Panc1 (cell line): ENCODE data around the gene PHTF2.

Experiments used
- CTCF ChIP-seq: fragments of 450-650 bp; IDR thresholded peaks from 2 replicates; pipeline ENCODE4 v1.5.1; 2017; ENCODE audit warnings: mild to moderate bottlenecking
- POLR2AphosphoS5 ChIP-seq: IDR thresholded peaks from 2 replicates; pipeline ENCODE4 v1.6.1; 2012; ENCODE audit warnings: mild to moderate bottlenecking, low read depth, low read length, moderate library complexity
- REST ChIP-seq, 2 experiments: IDR thresholded peaks; 2 replicates each; pipeline ENCODE4 v1.6.1; 2011 to 2012; ENCODE audit warnings: low read depth in 2 of 2, control low read depth in 1 of 2, low read length in 1 of 2, mild to moderate bottlenecking in 1 of 2, moderate library complexity in 1 of 2; ENCODE audit not compliant: insufficient read depth in 1 of 2
- SIN3A ChIP-seq: IDR thresholded peaks from 2 replicates; pipeline ENCODE4 v1.6.1; 2012; ENCODE audit warnings: low read depth, mild to moderate bottlenecking, low read length, moderate library complexity, borderline replicate concordance; ENCODE audit not compliant: insufficient read depth
- TCF7L2 ChIP-seq: IDR thresholded peaks from 2 replicates; pipeline ENCODE4 v1.6.1; 2011; ENCODE audit warnings: mild to moderate bottlenecking, low read depth, low read length, inconsistent platforms

GRCh38 chr7:77830649-77831355, 32.2 kb downstream of the PHTF2 start:
- TF ChIP-seq CTCF (no peak), POLR2AphosphoS5 (no peak), SIN3A (no peak), REST (IDR thresholded peaks at IDR 0.05; ENCODE audit: insufficient read depth in 1 of 2, low read depth in 2 of 2, low read length in 1 of 2) (no peak), TCF7L2 (no peak)
